Endothelial cell of coronary artery (primary cell): ENCODE results near the gene UQCR10. TPM values are rescaled to one million over a fixed set of nuclear protein-coding genes. Genes with fewer than 3 reads are reported as not detected.

ENCODE experiments used
- total RNA-seq: library from RNA; depleted of rRNA; stranded (reverse); fragments of >200 nt; gene quantifications from 2 replicates; pipeline ENCODE4 v1.2.3, GENCODE V29; 2014

Gene UQCR10
- total RNA-seq, result 74.5 and 89.1 TPM in 2 replicates

GRCh38 chr22:29767171-29768051 is at the start of gene UQCR10:
Gene UQCR10 (plus strand): TSS chr22:29767369. CDS start chr22:29767399, 30 bp downstream.

GRCh38 chr22:29719899-29720645 is 47.1 kb upstream of the UQCR10 start, which contains the start of gene CABP7:
Gene CABP7 (plus strand): TSS chr22:29720003. CDS start chr22:29720425, 422 bp downstream.

GRCh38 chr22:29766632-29767170 is 468 bp upstream of the UQCR10 start, which contains the start of gene ZMAT5:
Gene ZMAT5 (minus strand): TSS chr22:29767007. CDS start chr22:29748544, 18,463 bp downstream.

Other genes with a start within 250 kb of the UQCR10 start
- 49.3 and 53.6 TPM in 2 replicates for gene THOC5, start 213.6 kb upstream of the UQCR10 start, total RNA-seq
- 30.9 and 32.5 TPM in 2 replicates for gene NIPSNAP1, start 186.3 kb upstream of the UQCR10 start, total RNA-seq
- gene NF2, start 163.7 kb upstream of the UQCR10 start, total RNA-seq, result 93.5 and 98.7 TPM in 2 replicates
- gene CABP7, start 47.4 kb upstream of the UQCR10 start, total RNA-seq, result under 0.01 TPM in 2 replicates
- 13.3 and 15.7 TPM in 2 replicates for gene ZMAT5, start 362 bp upstream of the UQCR10 start, total RNA-seq
- 24.3 and 28.2 TPM in 2 replicates for gene ASCC2, start 70.9 kb downstream of the UQCR10 start, total RNA-seq
- 19.0 and 25.1 TPM in 2 replicates for gene MTMR3, start 115.8 kb downstream of the UQCR10 start, total RNA-seq